ENCODE data around the gene PCNX3. TPM values are rescaled to one million over a fixed set of nuclear protein-coding genes. Genes with fewer than 3 reads are reported as not detected.

The PCNX3 gene
- total RNA-seq = 61.9 and 71.2 TPM in 2 replicates

GRCh38 chr11:65615229-65615949 lies at the start of gene PCNX3:
TSS of gene PCNX3 (plus strand) at chr11:65615776. CDS start at chr11:65616312, 536 bp downstream.
- no peaks in the 10 kb centered on the region for H3K27me3 ChIP-seq (ENCODE audit: control insufficient read depth, insufficient read depth, low read length)
- TF ChIP-seq CTCF (IDR thresholded peaks at IDR 0.05; ENCODE audit: insufficient read depth, low read length, poor library complexity, severe bottlenecking) = no peak
- H3K4me3 ChIP-seq (ENCODE audit: low read depth, low read length) = peak within 1 kb of the TSS; percentile 93
- DNase-seq (ENCODE audit: low read depth) = peak; percentile 99
- H3K36me3 ChIP-seq (ENCODE audit: control insufficient read depth, insufficient read depth, low read length) = peaks cover 3% of the 10 kb centered on the region

- peak overlapping the region; percentile 72 for H3K4me3 ChIP-seq (ENCODE audit: low read depth, low read length)
- H3K27me3 ChIP-seq (ENCODE audit: control insufficient read depth, insufficient read depth, low read length) = no peaks in the 10 kb centered on the region
- no peak for TF ChIP-seq CTCF (IDR thresholded peaks at IDR 0.05; ENCODE audit: insufficient read depth, low read length, poor library complexity, severe bottlenecking)
- no peak for DNase-seq (ENCODE audit: low read depth)
- H3K36me3 ChIP-seq (ENCODE audit: control insufficient read depth, insufficient read depth, low read length) = peaks cover 1% of the 10 kb centered on the region
Measured at GRCh38 chr11:65569164-65569972, 46.2 kb upstream of the PCNX3 start.

- TF ChIP-seq CTCF (IDR thresholded peaks at IDR 0.05; ENCODE audit: insufficient read depth, low read length, poor library complexity, severe bottlenecking) = peak; percentile 61
- peaks cover 1% of the 10 kb centered on the region for H3K36me3 ChIP-seq (ENCODE audit: control insufficient read depth, insufficient read depth, low read length)
Measured at GRCh38 chr11:65569973-65570918, 45.3 kb upstream of the PCNX3 start, which contains the start of gene ZNRD2. TSS of gene ZNRD2 (plus strand) at chr11:65570477. CDS start at chr11:65570492, 15 bp downstream.

GRCh38 chr11:65571420-65571819 lies 44.2 kb upstream of the PCNX3 start:
- no peak for DNase-seq (ENCODE audit: low read depth)
- TF ChIP-seq CTCF (IDR thresholded peaks at IDR 0.05; ENCODE audit: insufficient read depth, low read length, poor library complexity, severe bottlenecking) = no peak
- Histone ChIP-seq H3K36me3 (ENCODE audit: control insufficient read depth, insufficient read depth, low read length) (peaks cover 1% of the 10 kb centered on the region), H3K4me3 (ENCODE audit: low read depth, low read length) (peak overlapping the region; percentile 72), H3K27me3 (ENCODE audit: control insufficient read depth, insufficient read depth, low read length) (no peaks in the 10 kb centered on the region)

More at GRCh38 chr11:65569973-65570918, 45.3 kb upstream of the PCNX3 start, which contains the start of gene ZNRD2:
- H3K4me3 ChIP-seq (ENCODE audit: low read depth, low read length) = peak within 1 kb of the TSS; percentile 72
- no peaks in the 10 kb centered on the region for H3K27me3 ChIP-seq (ENCODE audit: control insufficient read depth, insufficient read depth, low read length)
- peak; percentile 94 for DNase-seq (ENCODE audit: low read depth)

GRCh38 chr11:65571940-65572339 lies 43.6 kb upstream of the PCNX3 start:
- Histone ChIP-seq H3K27me3 (ENCODE audit: control insufficient read depth, insufficient read depth, low read length) (no peaks in the 10 kb centered on the region), H3K36me3 (ENCODE audit: control insufficient read depth, insufficient read depth, low read length) (peaks cover 1% of the 10 kb centered on the region), H3K4me3 (ENCODE audit: low read depth, low read length) (peak overlapping the region; percentile 64)
- DNase-seq (ENCODE audit: low read depth) = no peak
- peak; percentile 66 for TF ChIP-seq CTCF (IDR thresholded peaks at IDR 0.05; ENCODE audit: insufficient read depth, low read length, poor library complexity, severe bottlenecking)

Measured in kidney epithelial cell (primary cell).